Thyroid gland (tissue), 4 donors: ENCODE results near the gene ERICH6B. TPM values are rescaled to one million over a fixed set of nuclear protein-coding genes. Genes with fewer than 3 reads are reported as not detected.

ENCODE experiments used
- DNase-seq, 2 donors: peaks; one replicate each; pipeline ENCODE4 v3.0.0-alpha.2; 2019
- H3K27ac ChIP-seq, 3 donors: fragments of 200-600 bp; sonication (generic); 1 replicate in 2 of 3; 2 replicates in 1 of 3; pipeline ENCODE4 v1.5.1; 2016 to 2019; ENCODE audit warnings: mild to moderate bottlenecking in 1 of 3, moderate library complexity in 1 of 3
- H3K27me3 ChIP-seq: fragments of 200-600 bp; sonication (generic); one replicate; pipeline ENCODE4 v1.5.1; 2019
- H3K36me3 ChIP-seq, 2 donors: fragments of 200-600 bp; sonication (generic); one replicate each; pipeline ENCODE4 v1.5.1; 2016 to 2019
- H3K4me1 ChIP-seq, 2 donors: fragments of 200-600 bp; sonication (generic); one replicate each; pipeline ENCODE4 v1.5.1; 2017 to 2019
- H3K4me3 ChIP-seq, 3 donors: fragments of 200-600 bp; sonication (generic); replicated peaks in 1 of 3; 1 replicate in 2 of 3; 2 replicates in 1 of 3; pipeline ENCODE4 v1.5.1; 2016; ENCODE audit warnings: mild to moderate bottlenecking in 1 of 3
- H3K9me3 ChIP-seq: fragments of 200-600 bp; sonication (generic); one replicate; pipeline ENCODE4 v1.5.1; 2017
- CTCF ChIP-seq, 6 experiments: fragments of 200-600 bp in 3 of 6; fragments of 450-650 bp in 3 of 6; sonication (generic) in 3 of 6; IDR thresholded peaks; one replicate each; pipeline ENCODE4 v1.5.1; 2016 to 2019; ENCODE audit warnings: antibody characterized with exemption in 6 of 6, mild to moderate bottlenecking in 2 of 6, inconsistent platforms in 1 of 6, moderate library complexity in 1 of 6
- POLR2A ChIP-seq, 2 donors: fragments of 450-650 bp; IDR thresholded peaks; one replicate each; pipeline ENCODE4 v1.6.1; 2017; ENCODE audit warnings: antibody characterized with exemption in 2 of 2, mild to moderate bottlenecking in 2 of 2, moderate library complexity in 1 of 2
- WGBS, 2 donors: methylation state at CpG; one replicate each; pipeline ENCODE4 v1.1.5; 2017; 5-methylcytosine and 5-hydroxymethylcytosine counted together
- intact Hi-C: fragments of 100-400 bp; cut with DNase I; formaldehyde crosslinking; loops from one replicate; pipeline ENCODE4 v1.15.1; 2023
- total RNA-seq, 4 donors: library from RNA; depleted of rRNA; stranded (reverse); fragments of >200 nt; gene quantifications; one replicate each; pipeline ENCODE4 v1.2.3, GENCODE V29; 2016

The ERICH6B gene
- total RNA-seq, 4 donors from 2014 or later, result not detected

DNA sequence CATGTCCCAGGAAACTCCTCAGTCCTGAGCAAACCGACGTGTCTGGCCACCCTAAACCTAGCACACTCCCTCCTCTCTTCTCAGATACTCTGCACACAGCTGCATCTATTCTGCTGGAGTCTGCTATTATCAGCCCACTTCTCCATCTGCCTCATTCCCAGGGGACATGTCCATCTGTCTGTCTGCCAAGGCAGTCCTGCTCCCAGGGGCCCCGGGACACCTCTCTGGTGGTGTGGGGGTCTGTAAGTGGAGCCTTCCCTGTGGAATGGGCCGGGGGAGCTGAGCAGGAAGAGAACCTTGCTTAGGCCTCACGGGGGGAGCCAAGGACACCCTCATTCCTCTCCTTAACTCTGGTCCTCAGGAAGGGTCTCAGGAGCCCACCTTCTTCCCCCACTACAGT is 72.7 kb downstream of the ERICH6B start:
- H3K4me3 ChIP-seq, result no peak overlapping the region
- H3K27ac ChIP-seq, result no peak overlapping the region
- no peak for TF ChIP-seq POLR2A (IDR thresholded peaks at IDR 0.05)
- no peak for DNase-seq
- H3K27me3 ChIP-seq, result no peaks in the 10 kb centered on the region
- no peaks in the 10 kb centered on the region for H3K4me1 ChIP-seq
- intact Hi-C loops, result no loop called here
- no peaks in the 10 kb centered on the region for H3K9me3 ChIP-seq
- no peaks in the 10 kb centered on the region for H3K36me3 ChIP-seq
- 83 to 90% methylated on average over 5 of the region's 5 CpGs for WGBS, 2 donors

DNA sequence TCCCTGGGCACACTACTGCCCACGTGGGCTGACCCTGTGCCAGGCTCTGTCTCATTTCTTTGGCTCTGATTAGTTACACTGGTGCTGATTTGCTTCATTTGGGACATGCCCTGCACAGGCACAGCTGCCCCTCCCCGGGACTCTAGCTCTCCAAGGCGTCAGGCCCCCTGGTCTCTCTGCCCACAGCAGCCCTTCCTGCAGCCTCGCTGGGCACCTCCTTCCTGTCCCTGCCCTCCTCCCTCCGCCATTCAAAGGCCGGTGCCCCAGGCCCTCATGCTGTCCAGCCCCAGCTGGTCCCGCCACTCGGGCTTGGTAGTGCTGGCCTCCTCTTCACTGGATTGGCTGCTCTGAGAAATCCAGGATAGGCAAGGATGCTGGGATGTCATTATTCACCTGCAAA is 73.1 kb downstream of the ERICH6B start:
- TF ChIP-seq POLR2A (IDR thresholded peaks at IDR 0.05) (no peak), CTCF (IDR thresholded peaks at IDR 0.05) (no peak)
- Histone ChIP-seq H3K27me3 (no peaks in the 10 kb centered on the region), H3K27ac (no peak overlapping the region), H3K4me1 (no peaks in the 10 kb centered on the region), H3K36me3 (no peaks in the 10 kb centered on the region), H3K9me3 (no peaks in the 10 kb centered on the region), H3K4me3 (no peak overlapping the region)
- WGBS, 2 donors, result 80 to 90% methylated on average over 8 of the region's 8 CpGs
- intact Hi-C loops, result no loop called here
- DNase-seq, result no peak

GRCh38 chr13:45541806-45542205 is 73.7 kb downstream of the ERICH6B start:
- intact Hi-C loops, result no loop called here
- DNase-seq, result no peak
- no peak overlapping the region for H3K27ac ChIP-seq
- H3K27me3 ChIP-seq, result no peaks in the 10 kb centered on the region
- TF ChIP-seq CTCF (IDR thresholded peaks at IDR 0.05), result no peak
- no peak for TF ChIP-seq POLR2A (IDR thresholded peaks at IDR 0.05)
- no peak overlapping the region for H3K4me3 ChIP-seq
- no peaks in the 10 kb centered on the region for H3K9me3 ChIP-seq
- H3K4me1 ChIP-seq, result no peaks in the 10 kb centered on the region
- 95 to 96% methylated on average over 10 to 11 of the region's 11 CpGs for WGBS, 2 donors
- no peaks in the 10 kb centered on the region for H3K36me3 ChIP-seq

- Histone ChIP-seq H3K9me3 (no peaks in the 10 kb centered on the region), H3K36me3 (peaks cover 2 to 5% of the 10 kb centered on the region in 2 donors), H3K4me1 (no peaks in the 10 kb centered on the region), H3K27me3 (no peaks in the 10 kb centered on the region), H3K27ac (no peak overlapping the region), H3K4me3 (no peak overlapping the region)
- WGBS, 2 donors, result 84 to 85% methylated on average over 10 of the region's 10 CpGs
- intact Hi-C loops, result no loop called here
- TF ChIP-seq CTCF (IDR thresholded peaks at IDR 0.05), result no peak
- no peak for TF ChIP-seq POLR2A (IDR thresholded peaks at IDR 0.05)
- no peak for DNase-seq
These were observed 74.7 kb downstream of the ERICH6B start for GRCh38 chr13:45540864-45541263.

DNA sequence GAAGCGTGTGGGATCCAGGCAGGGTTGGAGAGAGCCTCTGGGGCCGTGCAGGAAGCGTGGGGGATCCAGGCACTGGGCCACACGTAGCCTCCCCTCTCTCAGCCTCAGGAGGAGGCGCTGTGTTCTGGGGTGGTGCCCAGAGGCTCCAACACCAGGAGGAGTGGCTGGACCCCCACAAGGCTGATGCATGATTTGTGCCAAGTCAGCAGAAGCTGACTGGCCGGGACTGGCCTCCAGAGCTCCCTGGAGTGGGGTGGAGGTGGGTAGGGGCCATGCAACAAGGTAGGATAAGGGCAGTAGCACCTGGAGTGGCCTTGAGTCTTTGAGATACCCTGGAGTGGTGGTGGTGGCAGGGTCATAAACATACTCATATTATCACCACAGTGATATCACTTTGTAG is 75.3 kb downstream of the ERICH6B start:
- no peak for DNase-seq
- Histone ChIP-seq H3K27ac (no peak overlapping the region), H3K36me3 (peaks cover 9 to 12% of the 10 kb centered on the region in 2 donors), H3K9me3 (no peaks in the 10 kb centered on the region), H3K27me3 (no peaks in the 10 kb centered on the region), H3K4me1 (no peaks in the 10 kb centered on the region), H3K4me3 (no peak overlapping the region)
- intact Hi-C loops, result no loop called here
- 48 to 71% methylated on average over 2 to 6 of the region's 6 CpGs for WGBS, 2 donors
- TF ChIP-seq POLR2A (IDR thresholded peaks at IDR 0.05) (no peak), CTCF (IDR thresholded peaks at IDR 0.05) (no peak)

- 83 to 91% methylated on average over 2 of the region's 2 CpGs for WGBS, 2 donors
- Histone ChIP-seq H3K4me1 (no peaks in the 10 kb centered on the region), H3K27me3 (no peaks in the 10 kb centered on the region), H3K4me3 (no peak overlapping the region), H3K9me3 (no peaks in the 10 kb centered on the region), H3K36me3 (peaks cover 27 to 29% of the 10 kb centered on the region in 2 donors), H3K27ac (no peak overlapping the region)
- intact Hi-C loops, result no loop called here
- TF ChIP-seq POLR2A (IDR thresholded peaks at IDR 0.05), result no peak
- no peak for TF ChIP-seq CTCF (IDR thresholded peaks at IDR 0.05)
- no peak for DNase-seq
These were observed 77.2 kb downstream of the ERICH6B start for GRCh38 chr13:45538382-45538781.
